WTC11 (cell line): ENCODE measurements around the gene CHD6. TPM values are rescaled to one million over a fixed set of nuclear protein-coding genes. Genes with fewer than 3 reads are reported as not detected.

Source experiments
- ATAC-seq: fragments of 200-7000 bp; cut with Tn5 transposase; 2 replicates; pipeline ENCODE4 v1.10.0; 2021; ENCODE audit warnings: mild to moderate bottlenecking, moderate library complexity
- CTCF ChIA-PET: fragments of 300-600 bp; sonication (Branson Sonifier 250); formaldehyde crosslinking; loops from one replicate; lab custom pipeline; 2021; ENCODE audit warnings: antibody characterized with exemption; lab: Charles Lee
- POLR2A ChIA-PET: fragments of 350-600 bp; sonication (Branson Sonifier 250); formaldehyde crosslinking; loops from one replicate; lab custom pipeline; 2021; ENCODE audit warnings: antibody characterized with exemption; lab: Charles Lee
- DNase-seq: peaks from one replicate; pipeline ENCODE4 v3.0.0; 2021; ENCODE audit warnings: low spot score
- H3K27ac Mint-ChIP-seq: 2 replicates; pipeline ENCODE4 v1.8.0; 2021; ENCODE audit warnings: mixed read lengths
- H3K27me3 Mint-ChIP-seq: 2 replicates; pipeline ENCODE4 v1.8.0; 2021; ENCODE audit warnings: low read depth, mild to moderate bottlenecking, moderate library complexity, mixed read lengths
- H3K36me3 Mint-ChIP-seq: 2 replicates; pipeline ENCODE4 v1.8.0; 2021; ENCODE audit warnings: mixed read lengths
- H3K4me1 Mint-ChIP-seq: 2 replicates; pipeline ENCODE4 v1.8.0; 2022; ENCODE audit warnings: mixed read lengths
- H3K4me3 Mint-ChIP-seq: 2 replicates; pipeline ENCODE4 v1.8.0; 2021; ENCODE audit warnings: mild to moderate bottlenecking, moderate library complexity, mixed read lengths
- H3K9me3 Mint-ChIP-seq: 2 replicates; pipeline ENCODE4 v1.8.0; 2021; ENCODE audit warnings: mixed read lengths
- ATF3 ChIP-seq: sonication (generic); formaldehyde crosslinking; conservative IDR thresholded peaks from 2 replicates; pipeline ENCODE4 v1.8.1; 2022; ENCODE audit warnings: mild to moderate bottlenecking, missing genetic modification reagents
- GTF2I ChIP-seq: fragments of 250-450 bp; sonication (Bioruptor Pico); conservative IDR thresholded peaks from 2 replicates; pipeline ENCODE4 v1.4.0; 2021; ENCODE audit warnings: mild to moderate bottlenecking
- JAZF1 ChIP-seq: fragments of 250-450 bp; sonication (Bioruptor Pico); IDR thresholded peaks from 2 replicates; pipeline ENCODE4 v1.9.0; 2021; ENCODE audit warnings: moderate library complexity, mild to moderate bottlenecking, inconsistent platforms
- JUN ChIP-seq: sonication (generic); formaldehyde crosslinking; IDR thresholded peaks from 2 replicates; pipeline ENCODE4 v1.8.0; 2023; ENCODE audit warnings: mild to moderate bottlenecking, missing genetic modification reagents
- KAT7 ChIP-seq: sonication (generic); formaldehyde crosslinking; IDR thresholded peaks from 2 replicates; pipeline ENCODE4 v1.8.1; 2023; ENCODE audit warnings: missing genetic modification reagents, mild to moderate bottlenecking, borderline replicate concordance
- MXD4 ChIP-seq: fragments of 250-450 bp; sonication (Bioruptor Pico); IDR thresholded peaks from 2 replicates; pipeline ENCODE4 v1.8.0; 2021; ENCODE audit warnings: mild to moderate bottlenecking, moderate library complexity, borderline replicate concordance
- MYBL2 ChIP-seq: sonication (generic); formaldehyde crosslinking; IDR thresholded peaks from 2 replicates; pipeline ENCODE4 v1.8.1; 2023; ENCODE audit warnings: mild to moderate bottlenecking, moderate library complexity, missing genetic modification reagents
- NFYB ChIP-seq: sonication (generic); formaldehyde crosslinking; conservative IDR thresholded peaks from 2 replicates; pipeline ENCODE4 v1.8.0; 2022; ENCODE audit warnings: low read depth, missing genetic modification reagents
- NR2C2 ChIP-seq: sonication (generic); formaldehyde crosslinking; IDR thresholded peaks from 2 replicates; pipeline ENCODE4 v1.8.0; 2022; ENCODE audit warnings: mild to moderate bottlenecking, missing genetic modification reagents
- RORB ChIP-seq: fragments of 250-450 bp; sonication (Bioruptor Pico); IDR thresholded peaks from 2 replicates; pipeline ENCODE4 v1.9.0; 2021; ENCODE audit warnings: mild to moderate bottlenecking
- TCF7 ChIP-seq: sonication (generic); formaldehyde crosslinking; IDR thresholded peaks from 2 replicates; pipeline ENCODE4 v1.8.0; 2022; ENCODE audit warnings: mild to moderate bottlenecking, low read depth, missing genetic modification reagents, moderate library complexity
- TEAD1 ChIP-seq: sonication (generic); formaldehyde crosslinking; IDR thresholded peaks from 2 replicates; pipeline ENCODE4 v1.8.0; 2022; ENCODE audit warnings: mild to moderate bottlenecking, missing genetic modification reagents
- ZBTB21 ChIP-seq: sonication (generic); formaldehyde crosslinking; IDR thresholded peaks from 2 replicates; pipeline ENCODE4 v1.8.1; 2023; ENCODE audit warnings: mild to moderate bottlenecking, missing genetic modification reagents, borderline replicate concordance
- ZBTB43 ChIP-seq: sonication (generic); formaldehyde crosslinking; IDR thresholded peaks from 2 replicates; pipeline ENCODE4 v1.8.1; 2023; ENCODE audit warnings: mild to moderate bottlenecking, missing genetic modification reagents
- ZNF396 ChIP-seq: fragments of 250-450 bp; sonication (Bioruptor Pico); IDR thresholded peaks from 2 replicates; pipeline ENCODE4 v1.8.0; 2021; ENCODE audit warnings: mild to moderate bottlenecking, moderate library complexity, borderline replicate concordance
- total RNA-seq: library from RNA; stranded (reverse); gene quantifications from 3 replicates; pipeline ENCODE4 v1.2.3, GENCODE V29; 2021
- TF ChIP-seq, protein P1 (sequence below): sonication (generic); formaldehyde crosslinking; IDR thresholded peaks from 2 replicates; pipeline ENCODE4 v1.8.1; 2022; ENCODE audit warnings: low read depth, mild to moderate bottlenecking, moderate library complexity, missing genetic modification reagents, borderline replicate concordance
- TF ChIP-seq, protein P2 (sequence below): sonication (generic); formaldehyde crosslinking; IDR thresholded peaks from 2 replicates; pipeline ENCODE4 v1.8.1; 2023; ENCODE audit warnings: mild to moderate bottlenecking, moderate library complexity, missing genetic modification reagents
- TF ChIP-seq, protein P3 (sequence below): sonication (generic); formaldehyde crosslinking; IDR thresholded peaks from 2 replicates; pipeline ENCODE4 v1.8.1; 2023; ENCODE audit warnings: mild to moderate bottlenecking, missing genetic modification reagents

Gene CHD6
- total RNA-seq, 1 experiment from 2014 or later = 52.1 TPM

DNA sequence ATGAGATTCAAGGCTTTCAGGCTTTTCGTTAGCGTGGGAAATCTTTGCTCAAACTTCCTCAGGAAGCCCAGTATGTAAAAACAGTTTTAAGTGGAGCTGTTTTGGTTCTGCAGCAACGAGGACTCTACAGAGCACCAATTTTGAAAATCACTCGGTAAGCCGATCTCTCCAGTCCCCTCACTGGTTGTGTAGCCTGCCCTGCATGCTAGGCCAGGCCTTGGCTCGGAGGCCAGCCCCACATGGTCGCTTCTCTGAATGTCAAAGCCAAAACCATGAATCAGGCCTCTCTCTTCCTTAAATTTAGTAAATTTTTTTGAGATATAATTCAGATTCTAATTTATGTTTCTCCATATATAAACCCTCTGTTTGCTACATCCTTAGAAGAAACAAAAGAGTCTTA, 108.0 kb downstream of the CHD6 start:
- no peaks in the 10 kb centered on the region for H3K27me3 Mint-ChIP-seq
- ChIA-PET CTCF (no interaction called here), POLR2A (no interaction called here)
- no peak overlapping the region for H3K27ac Mint-ChIP-seq
- H3K9me3 Mint-ChIP-seq = peaks cover 10% of the 10 kb centered on the region
- H3K36me3 Mint-ChIP-seq = peaks cover 39% of the 10 kb centered on the region
- peak; percentile 32; the same call in 1 of the 2 replicates for ATAC-seq
- peaks cover 37% of the 10 kb centered on the region for H3K4me1 Mint-ChIP-seq
- TF ChIP-seq, protein P1, sequence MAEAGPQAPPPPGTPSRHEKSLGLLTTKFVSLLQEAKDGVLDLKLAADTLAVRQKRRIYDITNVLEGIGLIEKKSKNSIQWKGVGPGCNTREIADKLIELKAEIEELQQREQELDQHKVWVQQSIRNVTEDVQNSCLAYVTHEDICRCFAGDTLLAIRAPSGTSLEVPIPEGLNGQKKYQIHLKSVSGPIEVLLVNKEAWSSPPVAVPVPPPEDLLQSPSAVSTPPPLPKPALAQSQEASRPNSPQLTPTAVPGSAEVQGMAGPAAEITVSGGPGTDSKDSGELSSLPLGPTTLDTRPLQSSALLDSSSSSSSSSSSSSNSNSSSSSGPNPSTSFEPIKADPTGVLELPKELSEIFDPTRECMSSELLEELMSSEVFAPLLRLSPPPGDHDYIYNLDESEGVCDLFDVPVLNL = no peak
- TF ChIP-seq TCF7 (CRISPR knock-in tag) = no peak
- TF ChIP-seq ZBTB21 (CRISPR knock-in tag) = no peak
- no peak for TF ChIP-seq MXD4 (CRISPR knock-in tag)
- TF ChIP-seq JUN = no peak
- TF ChIP-seq ATF3 (CRISPR knock-in tag) = no peak
- no peak for TF ChIP-seq KAT7 (CRISPR knock-in tag)
- no peak overlapping the region for H3K4me3 Mint-ChIP-seq
- no peak for DNase-seq

GRCh38 chr20:41509316-41510200, 108.6 kb downstream of the CHD6 start:
- H3K36me3 Mint-ChIP-seq = peaks cover 41% of the 10 kb centered on the region
- TF ChIP-seq ZBTB43 (CRISPR knock-in tag) (no peak), ZNF396 (no peak), JAZF1 (CRISPR knock-in tag) (no peak), TEAD1 (no peak), RORB (CRISPR knock-in tag) (no peak), GTF2I (no peak), NFYB (CRISPR knock-in tag) (no peak), NR2C2 (CRISPR knock-in tag) (no peak), MYBL2 (CRISPR knock-in tag) (no peak), TCF7 (CRISPR knock-in tag) (no peak)
- TF ChIP-seq, protein P2, sequence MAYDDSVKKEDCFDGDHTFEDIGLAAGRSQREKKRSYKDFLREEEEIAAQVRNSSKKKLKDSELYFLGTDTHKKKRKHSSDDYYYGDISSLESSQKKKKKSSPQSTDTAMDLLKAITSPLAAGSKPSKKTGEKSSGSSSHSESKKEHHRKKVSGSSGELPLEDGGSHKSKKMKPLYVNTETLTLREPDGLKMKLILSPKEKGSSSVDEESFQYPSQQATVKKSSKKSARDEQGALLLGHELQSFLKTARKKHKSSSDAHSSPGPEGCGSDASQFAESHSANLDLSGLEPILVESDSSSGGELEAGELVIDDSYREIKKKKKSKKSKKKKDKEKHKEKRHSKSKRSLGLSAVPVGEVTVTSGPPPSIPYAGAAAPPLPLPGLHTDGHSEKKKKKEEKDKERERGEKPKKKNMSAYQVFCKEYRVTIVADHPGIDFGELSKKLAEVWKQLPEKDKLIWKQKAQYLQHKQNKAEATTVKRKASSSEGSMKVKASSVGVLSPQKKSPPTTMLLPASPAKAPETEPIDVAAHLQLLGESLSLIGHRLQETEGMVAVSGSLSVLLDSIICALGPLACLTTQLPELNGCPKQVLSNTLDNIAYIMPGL = no peak
- TF ChIP-seq, protein P3, sequence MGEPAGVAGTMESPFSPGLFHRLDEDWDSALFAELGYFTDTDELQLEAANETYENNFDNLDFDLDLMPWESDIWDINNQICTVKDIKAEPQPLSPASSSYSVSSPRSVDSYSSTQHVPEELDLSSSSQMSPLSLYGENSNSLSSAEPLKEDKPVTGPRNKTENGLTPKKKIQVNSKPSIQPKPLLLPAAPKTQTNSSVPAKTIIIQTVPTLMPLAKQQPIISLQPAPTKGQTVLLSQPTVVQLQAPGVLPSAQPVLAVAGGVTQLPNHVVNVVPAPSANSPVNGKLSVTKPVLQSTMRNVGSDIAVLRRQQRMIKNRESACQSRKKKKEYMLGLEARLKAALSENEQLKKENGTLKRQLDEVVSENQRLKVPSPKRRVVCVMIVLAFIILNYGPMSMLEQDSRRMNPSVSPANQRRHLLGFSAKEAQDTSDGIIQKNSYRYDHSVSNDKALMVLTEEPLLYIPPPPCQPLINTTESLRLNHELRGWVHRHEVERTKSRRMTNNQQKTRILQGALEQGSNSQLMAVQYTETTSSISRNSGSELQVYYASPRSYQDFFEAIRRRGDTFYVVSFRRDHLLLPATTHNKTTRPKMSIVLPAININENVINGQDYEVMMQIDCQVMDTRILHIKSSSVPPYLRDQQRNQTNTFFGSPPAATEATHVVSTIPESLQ (CRISPR knock-in tag) = no peak
- CTCF ChIA-PET = no interaction called here
- POLR2A ChIA-PET = no interaction called here
- ATAC-seq (peak; percentile 30; the same call in 1 of the 2 replicates), DNase-seq (no peak)
- H3K9me3 Mint-ChIP-seq = peaks cover 15% of the 10 kb centered on the region
- H3K4me3 Mint-ChIP-seq = no peak overlapping the region
- H3K27ac Mint-ChIP-seq = peak overlapping the region; percentile 38; the same call in 1 of the 2 replicates
- H3K4me1 Mint-ChIP-seq = peaks cover 37% of the 10 kb centered on the region
- H3K27me3 Mint-ChIP-seq = no peaks in the 10 kb centered on the region
